Mesendoderm (in vitro differentiated cells): Measurements from ENCODE around the gene IFT25.
A peak's percentile ranks its signal among the peaks of the same experiment; 100 is the strongest.

Experiments used
- DNase-seq: peaks from one replicate; pipeline ENCODE4 v3.0.0; 2013
- H2AK5ac ChIP-seq: 2 replicates; pipeline ENCODE4 v1.6.1; 2013; ENCODE audit warnings: low read length, inconsistent platforms
- H2BK120ac ChIP-seq: 2 replicates; pipeline ENCODE4 v1.6.1; 2013; ENCODE audit warnings: low read depth, mild to moderate bottlenecking, low read length, moderate library complexity, mixed read lengths
- H2BK15ac ChIP-seq: replicated peaks from 2 replicates; pipeline ENCODE4 v1.6.1; 2013; ENCODE audit warnings: low read depth, mild to moderate bottlenecking, moderate library complexity
- H2BK5ac ChIP-seq: 2 replicates; pipeline ENCODE4 v1.6.1; 2013; ENCODE audit warnings: low read length, inconsistent platforms
- H3K18ac ChIP-seq: 2 replicates; pipeline ENCODE4 v1.6.1; 2013; ENCODE audit warnings: mild to moderate bottlenecking, low read length, mixed read lengths
- H3K23ac ChIP-seq: one replicate; pipeline ENCODE4 v1.6.1; 2013; ENCODE audit warnings: low read length
- H3K27ac ChIP-seq: 2 replicates; pipeline ENCODE4 v1.5.1; 2013; ENCODE audit warnings: low read depth, mild to moderate bottlenecking, inconsistent platforms, low read length, moderate library complexity
- H3K27me3 ChIP-seq: 2 replicates; pipeline ENCODE4 v1.6.1; 2013; ENCODE audit warnings: low read length, control low read depth, mild to moderate bottlenecking, inconsistent platforms; ENCODE audit not compliant: insufficient read depth, poor library complexity
- H3K36me3 ChIP-seq: 2 replicates; pipeline ENCODE4 v1.6.1; 2013; ENCODE audit warnings: low read length, inconsistent platforms; ENCODE audit not compliant: control insufficient read depth, insufficient read depth
- H3K4ac ChIP-seq: one replicate; pipeline ENCODE4 v1.6.1; 2013; ENCODE audit warnings: low read depth, mild to moderate bottlenecking, low read length, moderate library complexity
- H3K4me1 ChIP-seq: 2 replicates; pipeline ENCODE4 v1.6.1; 2013; ENCODE audit warnings: low read depth, low read length, inconsistent platforms; ENCODE audit not compliant: control insufficient read depth
- H3K4me2 ChIP-seq: 2 replicates; pipeline ENCODE4 v1.6.1; 2013; ENCODE audit warnings: low read length
- H3K4me3 ChIP-seq: 2 replicates; pipeline ENCODE4 v1.5.1; 2013; ENCODE audit warnings: mild to moderate bottlenecking, low read length
- H3K56ac ChIP-seq: one replicate; pipeline ENCODE4 v1.6.1; 2013; ENCODE audit warnings: low read length
- H3K79me1 ChIP-seq: 2 replicates; pipeline ENCODE4 v1.6.1; 2013; ENCODE audit warnings: low read length, inconsistent platforms
- H3K79me2 ChIP-seq: 2 replicates; pipeline ENCODE4 v1.6.1; 2013; ENCODE audit warnings: mild to moderate bottlenecking, low read length; ENCODE audit not compliant: control insufficient read depth, insufficient read depth
- H3K9ac ChIP-seq: 2 replicates; pipeline ENCODE4 v1.6.1; 2013; ENCODE audit warnings: low read length, inconsistent platforms
- H4K5ac ChIP-seq: one replicate; pipeline ENCODE4 v1.6.1; 2013; ENCODE audit warnings: low read length
- H4K8ac ChIP-seq: one replicate; pipeline ENCODE4 v1.6.1; 2013; ENCODE audit warnings: low read depth, mild to moderate bottlenecking, control low read depth, low read length, moderate library complexity
- WGBS: extraction: QIAGEN DNeasy Blood & Tissue Kit; methylation state at CpG from one replicate; pipeline ENCODE4 v1.1.7; 2013; ENCODE audit warnings: low lambda C conversion rate, missing lambda C conversion rate; ENCODE audit not compliant: insufficient coverage; ENCODE audit errors: extremely low coverage; 5-methylcytosine and 5-hydroxymethylcytosine counted together

The IFT25 gene

GRCh38 chr1:53984726-53985125 lies 39.2 kb upstream of the IFT25 start:
- DNase-seq: peak; percentile 60
- Histone ChIP-seq H3K79me2 (no peaks in the 10 kb centered on the region), H3K4me1 (peaks cover 2% of the 10 kb centered on the region), H3K23ac (no peak overlapping the region), H3K18ac (no peak overlapping the region), H3K4me2 (no peak overlapping the region), H2BK15ac (no peak overlapping the region), H3K56ac (no peak overlapping the region), H4K8ac (no peak overlapping the region), H3K36me3 (no peaks in the 10 kb centered on the region), H2AK5ac (no peak overlapping the region), H3K4me3 (no peak overlapping the region), H2BK5ac (no peak overlapping the region), H3K9ac (no peak overlapping the region), H2BK120ac (no peak overlapping the region), H3K4ac (no peak overlapping the region), H4K5ac (no peak overlapping the region), H3K79me1 (no peaks in the 10 kb centered on the region), H3K27me3 (no peaks in the 10 kb centered on the region), H3K27ac (no peak overlapping the region)

- H3K79me2 ChIP-seq: no peaks in the 10 kb centered on the region
- no peak overlapping the region for H3K27ac ChIP-seq
- H3K4me3 ChIP-seq: no peak overlapping the region
- H3K4me2 ChIP-seq: peak overlapping the region; percentile 5
- no peak overlapping the region for H2BK5ac ChIP-seq
- H3K79me1 ChIP-seq: no peaks in the 10 kb centered on the region
- no peaks in the 10 kb centered on the region for H3K27me3 ChIP-seq
- whole genome bisulfite sequencing: no CpG with 5 or more reads among the region's 4 CpGs
- H3K36me3 ChIP-seq: no peaks in the 10 kb centered on the region
- peaks cover 2% of the 10 kb centered on the region for H3K4me1 ChIP-seq
- no peak overlapping the region for H2BK15ac ChIP-seq
- H3K4ac ChIP-seq: no peak overlapping the region
- H2BK120ac ChIP-seq: no peak overlapping the region
- no peak for DNase-seq
- H3K56ac ChIP-seq: peak overlapping the region; percentile 75
- H4K5ac ChIP-seq: no peak overlapping the region
- peak overlapping the region; percentile 0 for H3K9ac ChIP-seq
- H4K8ac ChIP-seq: no peak overlapping the region
- no peak overlapping the region for H2AK5ac ChIP-seq
- no peak overlapping the region for H3K18ac ChIP-seq
- no peak overlapping the region for H3K23ac ChIP-seq
These were observed 37.2 kb upstream of the IFT25 start for GRCh38 chr1:53982763-53983104.

- Histone ChIP-seq H3K4ac (peak overlapping the region; percentile 39), H3K79me1 (no peaks in the 10 kb centered on the region), H2AK5ac (no peak overlapping the region), H2BK5ac (peak overlapping the region; percentile 79), H3K4me2 (peak overlapping the region; percentile 14), H4K5ac (no peak overlapping the region), H3K9ac (peak overlapping the region; percentile 44), H3K4me1 (peaks cover 2% of the 10 kb centered on the region), H3K23ac (no peak overlapping the region), H3K18ac (peak overlapping the region; percentile 86), H2BK15ac (no peak overlapping the region), H3K27me3 (no peaks in the 10 kb centered on the region), H3K36me3 (no peaks in the 10 kb centered on the region), H3K56ac (peak overlapping the region; percentile 75), H3K27ac (peak overlapping the region; percentile 45), H2BK120ac (no peak overlapping the region), H3K4me3 (no peak overlapping the region), H4K8ac (no peak overlapping the region), H3K79me2 (no peaks in the 10 kb centered on the region)
- WGBS: no CpG with 5 or more reads among the region's 20 CpGs
- peak; percentile 93 for DNase-seq
These were observed 36.7 kb upstream of the IFT25 start for GRCh38 chr1:53982034-53982762.

GRCh38 chr1:53981220-53981619 lies 35.7 kb upstream of the IFT25 start:
- no peaks in the 10 kb centered on the region for H3K36me3 ChIP-seq
- no CpG with 5 or more reads among the region's 6 CpGs for WGBS
- H3K79me1 ChIP-seq: no peaks in the 10 kb centered on the region
- no peak overlapping the region for H3K4me3 ChIP-seq
- no peak overlapping the region for H4K8ac ChIP-seq
- H3K23ac ChIP-seq: no peak overlapping the region
- no peak overlapping the region for H3K9ac ChIP-seq
- no peak overlapping the region for H3K56ac ChIP-seq
- H3K79me2 ChIP-seq: no peaks in the 10 kb centered on the region
- H3K4ac ChIP-seq: peak overlapping the region; percentile 20
- no peak overlapping the region for H4K5ac ChIP-seq
- no peak overlapping the region for H3K27ac ChIP-seq
- no peak overlapping the region for H3K4me2 ChIP-seq
- no peaks in the 10 kb centered on the region for H3K27me3 ChIP-seq
- no peak overlapping the region for H2BK120ac ChIP-seq
- no peak overlapping the region for H2BK15ac ChIP-seq
- H2BK5ac ChIP-seq: no peak overlapping the region
- peak; percentile 59 for DNase-seq
- H2AK5ac ChIP-seq: no peak overlapping the region
- no peak overlapping the region for H3K18ac ChIP-seq
- peaks cover 2% of the 10 kb centered on the region for H3K4me1 ChIP-seq

GRCh38 chr1:53979712-53980450 lies 34.4 kb upstream of the IFT25 start:
- no peaks in the 10 kb centered on the region for H3K27me3 ChIP-seq
- no peaks in the 10 kb centered on the region for H3K79me1 ChIP-seq
- H3K9ac ChIP-seq: no peak overlapping the region
- no CpG with 5 or more reads among the region's 13 CpGs for WGBS
- no peak for DNase-seq
- no peak overlapping the region for H4K8ac ChIP-seq
- no peak overlapping the region for H3K4me3 ChIP-seq
- no peak overlapping the region for H2BK5ac ChIP-seq
- H3K4me1 ChIP-seq: peaks cover 2% of the 10 kb centered on the region
- no peak overlapping the region for H2BK15ac ChIP-seq
- no peaks in the 10 kb centered on the region for H3K79me2 ChIP-seq
- H2BK120ac ChIP-seq: no peak overlapping the region
- H2AK5ac ChIP-seq: no peak overlapping the region
- H3K4ac ChIP-seq: no peak overlapping the region
- no peak overlapping the region for H3K56ac ChIP-seq
- H3K23ac ChIP-seq: no peak overlapping the region
- no peak overlapping the region for H3K4me2 ChIP-seq
- no peak overlapping the region for H3K27ac ChIP-seq
- H3K36me3 ChIP-seq: no peaks in the 10 kb centered on the region
- H4K5ac ChIP-seq: no peak overlapping the region
- H3K18ac ChIP-seq: no peak overlapping the region
